ENCODE data around the gene FAM180A.
"Not testable (repeated sequence)": the region's sequence is repeated elsewhere in the genome, so short reads cannot be mapped to it uniquely, and the experiment has no call there.

Gene FAM180A

GRCh38 chr7:135748770-135749169 is at the start of gene FAM180A:
FAM180A (minus strand) TSS chr7:135748813; CDS start chr7:135748580, 233 bp downstream.
- no peak for DNase-seq

GRCh38 chr7:135798095-135798494 is 49.5 kb upstream of the FAM180A start:
- no peak for DNase-seq

- no peak for DNase-seq
These were observed 47.4 kb upstream of the FAM180A start for GRCh38 chr7:135795846-135796570.

- no peak for DNase-seq
These were observed 45.2 kb upstream of the FAM180A start for GRCh38 chr7:135793841-135794240.

- no peak for DNase-seq
These were observed 44.3 kb upstream of the FAM180A start for GRCh38 chr7:135792866-135793265.

GRCh38 chr7:135792363-135792668 is 43.7 kb upstream of the FAM180A start:
- no peak for DNase-seq

GRCh38 chr7:135791543-135792362 is 43.1 kb upstream of the FAM180A start:
- DNase-seq: no peak

GRCh38 chr7:135790371-135790977 is 41.9 kb upstream of the FAM180A start:
- no peak for DNase-seq

- no peak for DNase-seq
These were observed 41.3 kb upstream of the FAM180A start for GRCh38 chr7:135789956-135790355.

- no peak for DNase-seq
These were observed 40.8 kb upstream of the FAM180A start for GRCh38 chr7:135789431-135789830.

- DNase-seq: no peak
These were observed 38.3 kb upstream of the FAM180A start for GRCh38 chr7:135786911-135787310.

- DNase-seq: no peak
These were observed 36.5 kb upstream of the FAM180A start for GRCh38 chr7:135785065-135785464.

- DNase-seq: no peak
These were observed 35.4 kb upstream of the FAM180A start for GRCh38 chr7:135784013-135784412.

GRCh38 chr7:135782801-135783200 is 34.2 kb upstream of the FAM180A start:
- no peak for DNase-seq

- DNase-seq: no peak
These were observed 33.8 kb upstream of the FAM180A start for GRCh38 chr7:135782377-135782776.

GRCh38 chr7:135777626-135778398 is 29.2 kb upstream of the FAM180A start:
- DNase-seq: no peak

- not testable (repeated sequence) for DNase-seq
These were observed 27.3 kb upstream of the FAM180A start for GRCh38 chr7:135775915-135776314.

GRCh38 chr7:135775230-135775629 is 26.6 kb upstream of the FAM180A start:
- DNase-seq: no peak

- no peak for DNase-seq
These were observed 25.7 kb upstream of the FAM180A start for GRCh38 chr7:135774284-135774683.

GRCh38 chr7:135773464-135773863 is 24.9 kb upstream of the FAM180A start:
- DNase-seq: no peak

- DNase-seq: no peak
These were observed 24.1 kb upstream of the FAM180A start for GRCh38 chr7:135772639-135773222.

- no peak for DNase-seq
These were observed 23.5 kb upstream of the FAM180A start for GRCh38 chr7:135771961-135772638.

Measured in stimulated activated CD8-positive, alpha-beta memory T cell treated with anti-CD3 and anti-CD28 coated beads, Interleukin-4, amount 100 ng/mL, for 48 hours (primary cell).